ENCODE data around the gene ABCD1.
A peak's percentile ranks its signal among the peaks of the same experiment; 100 is the strongest.

The ABCD1 gene

DNA sequence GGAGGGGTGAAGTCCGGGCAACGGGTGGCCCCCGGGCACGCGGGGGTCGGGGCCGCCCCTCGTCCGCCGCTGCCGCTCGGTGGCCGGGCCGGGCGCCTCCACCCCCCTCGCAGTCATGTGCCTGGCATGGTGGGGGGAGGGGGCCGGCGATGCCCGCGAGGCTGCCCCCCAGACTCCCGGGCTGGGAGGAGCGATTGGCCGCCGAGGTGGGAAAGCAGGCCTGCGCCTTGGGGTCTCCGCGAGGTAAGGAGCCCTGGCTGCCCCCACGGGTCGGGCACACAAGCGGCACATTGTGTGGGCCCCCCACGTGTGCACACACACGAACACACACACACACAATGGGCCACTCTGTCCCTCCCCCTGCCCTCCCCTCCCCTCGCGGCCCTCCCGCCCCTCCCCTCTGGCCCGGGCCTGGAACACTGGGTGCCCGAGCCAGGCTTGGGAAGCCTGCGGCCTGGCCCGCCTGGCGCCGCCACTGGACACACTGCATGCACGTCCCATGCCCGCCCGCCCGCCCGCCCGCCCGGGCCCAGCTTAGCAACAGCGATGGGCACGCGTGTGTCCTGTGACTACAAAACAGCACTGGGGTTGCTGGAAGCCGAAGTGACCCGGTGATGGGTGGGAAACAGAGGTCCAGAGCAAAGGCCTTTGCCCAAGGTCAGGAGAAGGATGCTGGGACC lies 35.6 kb upstream of the ABCD1 start (continued):
- no peak for TF ChIP-seq TCF7L2 (IDR thresholded peaks at IDR 0.05; ENCODE audit: borderline replicate concordance, low read depth, low read length)
- TF ChIP-seq ZNF521 (tag by site-specific recombination; IDR thresholded peaks at IDR 0.05): no peak
- no peak for TF ChIP-seq IKZF3 (tag by site-specific recombination; IDR thresholded peaks at IDR 0.05)
- TF ChIP-seq ZNF791 (tag by site-specific recombination; IDR thresholded peaks at IDR 0.05): no peak
- peak; percentile 83 for TF ChIP-seq GLIS1 (tag by site-specific recombination; IDR thresholded peaks at IDR 0.05)
- no peak for TF ChIP-seq ZNF140 (tag by site-specific recombination; IDR thresholded peaks at IDR 0.05)
- TF ChIP-seq ZNF350 (tag by site-specific recombination; IDR thresholded peaks at IDR 0.05): no peak
- TF ChIP-seq ZNF658 (tag by site-specific recombination; IDR thresholded peaks at IDR 0.05): no peak
- no peak for TF ChIP-seq ZNF394 (tag by site-specific recombination; IDR thresholded peaks at IDR 0.05; ENCODE audit: borderline replicate concordance)
- TF ChIP-seq, protein P1, sequence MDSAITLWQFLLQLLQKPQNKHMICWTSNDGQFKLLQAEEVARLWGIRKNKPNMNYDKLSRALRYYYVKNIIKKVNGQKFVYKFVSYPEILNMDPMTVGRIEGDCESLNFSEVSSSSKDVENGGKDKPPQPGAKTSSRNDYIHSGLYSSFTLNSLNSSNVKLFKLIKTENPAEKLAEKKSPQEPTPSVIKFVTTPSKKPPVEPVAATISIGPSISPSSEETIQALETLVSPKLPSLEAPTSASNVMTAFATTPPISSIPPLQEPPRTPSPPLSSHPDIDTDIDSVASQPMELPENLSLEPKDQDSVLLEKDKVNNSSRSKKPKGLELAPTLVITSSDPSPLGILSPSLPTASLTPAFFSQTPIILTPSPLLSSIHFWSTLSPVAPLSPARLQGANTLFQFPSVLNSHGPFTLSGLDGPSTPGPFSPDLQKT (IDR thresholded peaks at IDR 0.05; ENCODE audit: borderline replicate concordance, low read depth, low read length): no peak
- no peak for TF ChIP-seq ZNF274 (IDR thresholded peaks at IDR 0.05; ENCODE audit: low read length)
- no peak for TF ChIP-seq ZNF274 (tag by site-specific recombination; IDR thresholded peaks at IDR 0.05; ENCODE audit: borderline replicate concordance)
- no peak for TF ChIP-seq ZNF23 (tag by site-specific recombination; IDR thresholded peaks at IDR 0.05; ENCODE audit: borderline replicate concordance)
- TF ChIP-seq ZNF670 (tag by site-specific recombination; IDR thresholded peaks at IDR 0.05; ENCODE audit: low read depth): no peak
- TF ChIP-seq, protein P2, sequence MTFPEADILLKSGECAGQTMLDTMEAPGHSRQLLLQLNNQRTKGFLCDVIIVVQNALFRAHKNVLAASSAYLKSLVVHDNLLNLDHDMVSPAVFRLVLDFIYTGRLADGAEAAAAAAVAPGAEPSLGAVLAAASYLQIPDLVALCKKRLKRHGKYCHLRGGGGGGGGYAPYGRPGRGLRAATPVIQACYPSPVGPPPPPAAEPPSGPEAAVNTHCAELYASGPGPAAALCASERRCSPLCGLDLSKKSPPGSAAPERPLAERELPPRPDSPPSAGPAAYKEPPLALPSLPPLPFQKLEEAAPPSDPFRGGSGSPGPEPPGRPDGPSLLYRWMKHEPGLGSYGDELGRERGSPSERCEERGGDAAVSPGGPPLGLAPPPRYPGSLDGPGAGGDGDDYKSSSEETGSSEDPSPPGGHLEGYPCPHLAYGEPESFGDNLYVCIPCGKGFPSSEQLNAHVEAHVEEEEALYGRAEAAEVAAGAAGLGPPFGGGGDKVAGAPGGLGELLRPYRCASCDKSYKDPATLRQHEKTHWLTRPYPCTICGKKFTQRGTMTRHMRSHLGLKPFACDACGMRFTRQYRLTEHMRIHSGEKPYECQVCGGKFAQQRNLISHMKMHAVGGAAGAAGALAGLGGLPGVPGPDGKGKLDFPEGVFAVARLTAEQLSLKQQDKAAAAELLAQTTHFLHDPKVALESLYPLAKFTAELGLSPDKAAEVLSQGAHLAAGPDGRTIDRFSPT (tag by site-specific recombination; IDR thresholded peaks at IDR 0.05): peak; percentile 53; the same call in 1 of the 2 replicates
- no peak for TF ChIP-seq ZNF777 (tag by site-specific recombination; IDR thresholded peaks at IDR 0.05; ENCODE audit: borderline replicate concordance)
- no peak for TF ChIP-seq ZNF214 (tag by site-specific recombination; IDR thresholded peaks at IDR 0.05; ENCODE audit: borderline replicate concordance)
- no peak for TF ChIP-seq GLI2 (tag by site-specific recombination; IDR thresholded peaks at IDR 0.05; ENCODE audit: borderline replicate concordance, low read depth)
- TF ChIP-seq, protein P3, sequence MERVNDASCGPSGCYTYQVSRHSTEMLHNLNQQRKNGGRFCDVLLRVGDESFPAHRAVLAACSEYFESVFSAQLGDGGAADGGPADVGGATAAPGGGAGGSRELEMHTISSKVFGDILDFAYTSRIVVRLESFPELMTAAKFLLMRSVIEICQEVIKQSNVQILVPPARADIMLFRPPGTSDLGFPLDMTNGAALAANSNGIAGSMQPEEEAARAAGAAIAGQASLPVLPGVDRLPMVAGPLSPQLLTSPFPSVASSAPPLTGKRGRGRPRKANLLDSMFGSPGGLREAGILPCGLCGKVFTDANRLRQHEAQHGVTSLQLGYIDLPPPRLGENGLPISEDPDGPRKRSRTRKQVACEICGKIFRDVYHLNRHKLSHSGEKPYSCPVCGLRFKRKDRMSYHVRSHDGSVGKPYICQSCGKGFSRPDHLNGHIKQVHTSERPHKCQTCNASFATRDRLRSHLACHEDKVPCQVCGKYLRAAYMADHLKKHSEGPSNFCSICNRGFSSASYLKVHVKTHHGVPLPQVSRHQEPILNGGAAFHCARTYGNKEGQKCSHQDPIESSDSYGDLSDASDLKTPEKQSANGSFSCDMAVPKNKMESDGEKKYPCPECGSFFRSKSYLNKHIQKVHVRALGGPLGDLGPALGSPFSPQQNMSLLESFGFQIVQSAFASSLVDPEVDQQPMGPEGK (tag by site-specific recombination; IDR thresholded peaks at IDR 0.05): 0 out of 2 replicates have a peak, but pooled peaks have one; percentile 25
- TF ChIP-seq ZNF677 (tag by site-specific recombination; IDR thresholded peaks at IDR 0.05): no peak
- peak; percentile 52; the same call in 1 of the 2 replicates for TF ChIP-seq ZFP69B (tag by site-specific recombination; IDR thresholded peaks at IDR 0.05)
- TF ChIP-seq, protein P4, sequence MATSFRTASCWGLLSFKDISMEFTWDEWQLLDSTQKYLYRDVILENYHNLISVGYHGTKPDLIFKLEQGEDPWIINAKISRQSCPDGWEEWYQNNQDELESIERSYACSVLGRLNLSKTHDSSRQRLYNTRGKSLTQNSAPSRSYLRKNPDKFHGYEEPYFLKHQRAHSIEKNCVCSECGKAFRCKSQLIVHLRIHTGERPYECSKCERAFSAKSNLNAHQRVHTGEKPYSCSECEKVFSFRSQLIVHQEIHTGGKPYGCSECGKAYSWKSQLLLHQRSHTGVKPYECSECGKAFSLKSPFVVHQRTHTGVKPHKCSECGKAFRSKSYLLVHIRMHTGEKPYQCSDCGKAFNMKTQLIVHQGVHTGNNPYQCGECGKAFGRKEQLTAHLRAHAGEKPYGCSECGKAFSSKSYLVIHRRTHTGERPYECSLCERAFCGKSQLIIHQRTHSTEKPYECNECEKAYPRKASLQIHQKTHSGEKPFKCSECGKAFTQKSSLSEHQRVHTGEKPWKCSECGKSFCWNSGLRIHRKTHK (tag by site-specific recombination; IDR thresholded peaks at IDR 0.05): no peak
- no peak for TF ChIP-seq ZBTB48 (tag by site-specific recombination; IDR thresholded peaks at IDR 0.05)
- no peak for TF ChIP-seq ZNF660 (tag by site-specific recombination; IDR thresholded peaks at IDR 0.05)
- no peak for TF ChIP-seq SP2 (tag by site-specific recombination; IDR thresholded peaks at IDR 0.05)
- no peak for TF ChIP-seq WT1 (tag by site-specific recombination; IDR thresholded peaks at IDR 0.05)
- TF ChIP-seq, protein P5, sequence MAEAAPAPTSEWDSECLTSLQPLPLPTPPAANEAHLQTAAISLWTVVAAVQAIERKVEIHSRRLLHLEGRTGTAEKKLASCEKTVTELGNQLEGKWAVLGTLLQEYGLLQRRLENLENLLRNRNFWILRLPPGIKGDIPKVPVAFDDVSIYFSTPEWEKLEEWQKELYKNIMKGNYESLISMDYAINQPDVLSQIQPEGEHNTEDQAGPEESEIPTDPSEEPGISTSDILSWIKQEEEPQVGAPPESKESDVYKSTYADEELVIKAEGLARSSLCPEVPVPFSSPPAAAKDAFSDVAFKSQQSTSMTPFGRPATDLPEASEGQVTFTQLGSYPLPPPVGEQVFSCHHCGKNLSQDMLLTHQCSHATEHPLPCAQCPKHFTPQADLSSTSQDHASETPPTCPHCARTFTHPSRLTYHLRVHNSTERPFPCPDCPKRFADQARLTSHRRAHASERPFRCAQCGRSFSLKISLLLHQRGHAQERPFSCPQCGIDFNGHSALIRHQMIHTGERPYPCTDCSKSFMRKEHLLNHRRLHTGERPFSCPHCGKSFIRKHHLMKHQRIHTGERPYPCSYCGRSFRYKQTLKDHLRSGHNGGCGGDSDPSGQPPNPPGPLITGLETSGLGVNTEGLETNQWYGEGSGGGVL (tag by site-specific recombination; IDR thresholded peaks at IDR 0.05): peak; percentile 80
- TF ChIP-seq ZNF24 (tag by site-specific recombination; IDR thresholded peaks at IDR 0.05): no peak
- TF ChIP-seq ZNF654 (tag by site-specific recombination; IDR thresholded peaks at IDR 0.05; ENCODE audit: low read depth): no peak
- no peak for TF ChIP-seq ZFP41 (tag by site-specific recombination; IDR thresholded peaks at IDR 0.05; ENCODE audit: borderline replicate concordance)
- TF ChIP-seq SCRT1 (tag by site-specific recombination; IDR thresholded peaks at IDR 0.05; ENCODE audit: borderline replicate concordance): no peak

All from HEK293 (cell line).